Measurements from ENCODE around the gene UNC93A.
"Not testable (repeated sequence)": the region's sequence is repeated elsewhere in the genome, so short reads cannot be mapped to it uniquely, and the experiment has no call there.

The UNC93A gene

GRCh38 chr6:167290786-167291622, at the start of gene UNC93A:
Gene UNC93A (plus strand): TSS chr6:167291315. CDS start chr6:167291490, 175 bp downstream.
- no peak for DNase-seq

DNA sequence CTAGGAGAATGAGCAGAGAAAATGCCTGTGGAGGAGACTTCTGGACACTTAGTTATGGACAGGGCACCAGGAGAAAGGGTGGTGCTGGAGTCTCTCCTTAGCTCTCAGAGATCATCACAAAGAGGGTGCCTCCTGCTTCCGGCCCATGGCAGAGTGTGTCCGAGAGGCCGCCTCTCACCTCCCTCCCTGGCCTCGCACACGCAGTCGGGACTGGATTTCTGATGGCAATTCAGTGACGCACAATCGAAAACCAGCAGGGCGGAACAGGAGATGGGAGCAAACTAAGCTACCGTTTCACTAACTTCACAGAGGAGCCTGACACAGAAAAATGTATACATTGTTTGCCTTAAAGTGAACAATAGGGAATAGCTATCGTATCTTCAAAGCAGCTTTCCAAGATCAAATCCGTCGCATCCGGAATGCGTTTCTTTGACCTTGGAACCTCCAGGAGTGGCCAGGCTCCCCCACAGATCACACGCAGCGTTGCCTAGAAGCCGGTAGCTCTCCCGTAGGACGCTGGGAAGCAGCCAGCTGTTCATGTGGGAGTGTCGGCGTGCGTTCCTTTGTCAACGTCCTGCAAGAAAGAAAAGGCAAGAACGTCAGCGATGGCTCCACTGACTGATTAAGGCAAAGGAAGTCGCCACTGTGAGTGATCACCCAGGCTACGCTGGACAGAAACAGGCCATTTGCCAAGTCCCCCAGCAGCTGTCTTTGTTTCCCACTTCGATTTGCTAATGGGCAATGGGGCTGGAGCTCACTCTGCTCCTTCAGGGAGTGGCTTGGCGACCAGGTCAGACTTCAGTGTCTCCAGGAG, 49.6 kb upstream of the UNC93A start:
- not testable (repeated sequence) for DNase-seq

DNA sequence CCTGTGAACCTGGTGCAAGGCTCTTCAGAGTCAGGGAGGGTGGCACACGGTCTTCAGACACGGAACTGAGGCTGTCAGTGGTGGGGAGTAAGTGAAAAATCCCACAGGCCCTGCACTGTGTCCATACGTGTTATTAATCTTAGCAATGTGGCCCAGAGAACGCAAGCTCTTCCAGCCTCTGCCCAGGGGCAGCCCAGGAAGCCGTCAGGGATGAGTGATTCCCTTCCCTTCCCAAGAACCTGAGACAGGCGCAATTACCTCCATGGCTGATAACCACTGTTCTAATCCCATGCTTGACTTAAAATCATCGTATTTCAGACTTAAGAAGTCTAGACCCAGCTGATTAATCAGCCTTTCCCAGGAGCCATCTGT, 49.0 kb upstream of the UNC93A start:
- DNase-seq: not testable (repeated sequence)

DNA sequence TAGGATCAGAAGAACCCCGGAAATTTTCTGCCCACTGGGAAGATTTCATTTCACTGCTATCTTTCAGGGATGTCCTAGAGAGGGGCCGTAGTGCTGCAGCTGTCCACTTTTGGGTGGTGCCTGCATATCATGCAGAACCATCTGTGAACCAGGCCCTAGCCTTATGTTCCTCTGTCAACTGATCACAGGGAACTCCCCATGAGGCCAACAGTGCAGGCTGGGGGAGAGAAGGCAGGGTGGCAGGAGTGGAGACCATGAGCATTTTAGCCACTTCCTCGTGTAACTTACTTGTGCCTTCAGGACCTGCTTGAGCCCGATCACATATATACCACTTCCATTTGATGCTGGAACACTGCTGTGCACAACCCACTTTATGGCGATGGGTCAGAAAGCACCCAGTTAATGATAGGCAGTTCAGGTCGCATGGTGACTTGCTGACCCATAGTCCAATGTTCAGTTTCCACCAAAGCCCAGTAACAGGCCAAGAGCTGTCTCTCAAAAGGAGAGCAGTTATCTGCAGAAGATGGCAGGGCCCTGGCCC, 48.5 kb upstream of the UNC93A start:
- DNase-seq: not testable (repeated sequence)

DNA sequence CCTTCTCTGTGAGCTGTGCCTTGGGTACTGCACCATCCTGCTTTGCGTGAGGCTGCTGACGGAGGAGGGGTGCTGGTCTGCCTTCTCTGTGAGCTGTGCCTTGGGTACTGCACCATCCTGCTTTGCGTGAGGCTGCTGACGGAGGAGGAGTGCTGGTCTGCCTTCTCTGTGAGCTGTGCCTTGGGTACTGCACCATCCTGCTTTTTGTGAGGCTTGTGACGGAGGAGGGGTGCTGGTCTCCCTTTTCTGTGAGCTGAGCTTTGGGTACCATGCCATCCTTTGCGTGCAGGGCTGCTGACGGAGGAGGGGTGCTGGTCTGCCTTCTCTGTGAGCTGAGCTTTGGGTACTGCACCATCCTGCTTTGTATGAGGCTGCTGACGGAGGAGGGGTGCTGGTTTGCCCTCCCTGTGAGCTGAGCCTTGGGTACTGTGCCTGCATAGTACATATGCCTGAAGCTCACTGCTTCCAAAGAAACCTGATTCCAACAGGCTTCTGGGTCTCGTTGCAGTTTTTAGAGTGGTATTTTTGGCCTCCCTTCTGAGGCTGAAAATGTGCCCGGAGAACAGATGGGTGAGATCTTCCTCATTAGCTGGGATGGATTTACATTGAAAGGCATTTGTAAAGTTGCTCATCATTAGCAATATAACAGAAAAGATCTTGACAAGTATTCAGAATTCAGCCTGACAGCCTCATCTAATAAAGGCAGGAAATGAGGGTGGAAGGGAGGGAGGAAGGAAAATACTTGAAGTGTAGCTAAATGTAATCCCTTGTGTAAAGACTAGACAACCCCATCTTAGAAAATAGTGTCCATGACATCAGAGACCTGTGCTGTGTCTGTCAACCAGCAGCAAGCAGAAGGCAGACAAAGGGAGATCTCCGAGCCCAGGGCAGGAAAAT, 46.8 kb upstream of the UNC93A start:
- no peak for DNase-seq

GRCh38 chr6:167244991-167245390, 46.1 kb upstream of the UNC93A start:
- DNase-seq: no peak

DNA sequence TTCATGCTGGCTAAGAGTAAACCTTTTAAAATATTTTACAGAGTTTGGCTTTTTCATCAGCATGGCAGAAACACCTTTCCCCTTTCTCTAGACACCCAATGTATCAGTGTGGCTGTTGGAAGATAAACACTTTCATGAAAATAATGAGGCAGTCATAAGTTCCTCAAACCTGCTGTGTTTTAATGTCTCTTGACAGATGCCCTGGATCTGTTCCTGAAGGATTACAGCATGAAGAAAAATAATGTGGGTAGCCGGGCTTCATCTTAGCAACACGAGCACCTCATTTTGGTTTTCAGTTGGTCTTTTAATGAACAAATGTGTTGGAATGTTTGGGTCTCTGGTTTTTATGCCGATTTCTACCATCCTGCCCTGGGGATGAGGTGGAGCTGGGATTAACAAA, 45.5 kb upstream of the UNC93A start:
- DNase-seq: no peak

GRCh38 chr6:167247814-167248595, 43.1 kb upstream of the UNC93A start:
- DNase-seq: no peak

DNA sequence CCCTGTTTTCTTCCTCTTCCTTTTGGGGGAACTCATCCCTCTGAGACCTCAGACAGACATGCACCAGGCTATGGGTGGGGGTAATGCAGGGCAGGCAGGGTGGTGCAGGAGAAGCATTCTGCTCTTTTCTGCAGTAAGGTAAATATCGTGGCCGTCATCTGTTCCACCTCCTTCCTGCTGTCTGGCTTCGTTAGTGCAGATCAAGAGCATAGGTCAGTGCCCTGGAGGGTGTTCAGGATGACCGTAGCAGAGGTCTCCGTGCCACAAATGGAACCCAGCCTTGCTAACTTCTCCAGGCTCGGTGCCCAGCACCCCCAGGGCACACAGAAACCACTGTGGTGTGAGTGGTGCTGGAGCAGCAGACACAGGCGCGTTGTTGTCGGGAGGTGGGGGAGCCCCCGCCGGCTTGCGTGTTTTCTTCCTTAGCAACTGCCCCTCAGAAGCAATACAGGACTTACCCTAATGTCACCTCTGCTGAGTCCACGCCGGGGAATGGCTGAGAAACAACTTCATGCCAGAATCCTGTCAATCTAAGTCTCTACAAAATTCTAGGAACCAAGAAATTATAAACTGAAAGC, 42.1 kb upstream of the UNC93A start:
- DNase-seq: not testable (repeated sequence)

- DNase-seq: no peak
Measured at GRCh38 chr6:167252271-167252670, 38.8 kb upstream of the UNC93A start.

DNA sequence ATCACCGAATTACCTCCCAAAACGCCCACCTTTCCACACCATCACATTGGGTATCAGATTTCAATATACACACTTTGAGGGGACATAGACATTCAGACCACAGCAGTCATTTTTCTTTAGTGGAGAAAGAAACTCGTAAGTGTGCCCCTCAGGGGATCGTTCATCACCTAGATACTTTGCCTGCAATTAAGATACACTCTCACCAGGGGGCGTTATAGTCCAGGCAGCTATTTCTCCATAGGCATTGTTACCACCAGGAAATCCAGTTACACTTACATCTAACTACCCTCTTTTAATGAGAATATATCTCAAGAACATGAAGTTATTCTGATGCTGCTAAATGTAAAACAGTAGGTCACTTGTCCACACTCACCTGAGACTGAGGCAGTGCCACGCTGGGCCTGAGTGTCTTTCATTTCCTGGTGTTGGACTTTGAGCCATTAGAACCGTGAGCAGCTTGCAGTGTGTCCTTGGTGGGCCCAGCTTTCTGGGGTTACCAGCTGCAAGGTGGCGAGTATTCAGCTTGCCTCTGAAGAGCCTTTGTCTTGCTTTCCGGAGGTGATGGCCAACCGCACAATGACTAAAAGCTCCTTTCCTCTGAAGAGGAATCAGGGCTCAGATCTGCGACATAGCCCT, 35.1 kb upstream of the UNC93A start:
- DNase-seq: no peak

DNA sequence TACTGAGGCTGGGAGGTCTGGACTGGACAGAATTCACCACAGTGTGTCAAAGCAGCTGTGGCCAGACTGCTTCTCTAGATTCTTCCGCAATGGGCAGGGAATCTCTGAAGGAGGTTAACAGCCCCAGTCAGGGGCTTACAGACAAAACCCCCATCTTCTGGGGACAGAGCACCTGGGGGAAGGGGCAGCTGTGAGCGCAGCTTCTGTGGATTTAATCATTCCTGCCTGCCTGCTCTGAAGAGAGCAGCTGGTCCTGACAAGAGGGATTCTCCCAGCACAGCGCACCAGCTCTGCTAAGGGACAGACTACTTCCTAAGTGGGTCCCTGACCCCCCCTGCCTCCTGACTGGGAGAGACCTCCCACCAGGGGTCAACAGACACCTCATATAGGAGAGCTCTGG, 32.5 kb upstream of the UNC93A start:
- DNase-seq: no peak

GRCh38 chr6:167266057-167266829, 24.9 kb upstream of the UNC93A start:
- not testable (repeated sequence) for DNase-seq

DNA sequence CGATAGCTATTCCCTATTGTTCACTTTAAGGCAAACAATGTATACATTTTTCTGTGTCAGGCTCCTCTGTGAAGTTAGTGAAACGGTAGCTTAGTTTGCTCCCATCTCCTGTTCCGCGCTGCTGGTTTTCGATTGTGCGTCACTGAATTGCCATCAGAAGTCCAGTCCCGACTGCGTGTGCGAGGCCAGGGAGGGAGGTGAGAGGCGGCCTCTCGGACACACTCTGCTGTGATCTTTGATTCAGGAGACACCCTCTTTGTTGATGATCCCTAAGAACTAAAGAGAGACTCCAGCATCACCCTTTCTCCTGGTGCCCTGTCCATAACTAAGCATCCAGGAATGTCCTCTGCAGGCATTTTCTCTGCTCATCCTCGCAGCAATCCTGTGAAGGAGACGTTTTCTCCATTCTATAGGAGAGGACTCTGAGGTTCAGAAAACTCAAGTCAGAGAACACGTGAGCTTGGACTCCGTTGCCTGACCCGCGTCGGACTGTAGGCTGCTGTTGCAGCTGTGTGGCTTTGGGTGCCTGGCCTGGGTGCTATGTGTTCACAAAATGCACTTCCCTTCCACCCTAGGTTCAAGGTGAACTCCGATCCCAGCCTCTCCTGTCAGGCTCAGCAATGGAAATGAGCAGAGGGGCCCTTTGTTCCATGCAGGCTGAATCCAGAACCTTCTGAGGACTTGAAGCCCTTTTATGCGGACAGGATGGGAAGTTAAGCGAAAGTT, 24.1 kb upstream of the UNC93A start:
- no peak for DNase-seq

DNA sequence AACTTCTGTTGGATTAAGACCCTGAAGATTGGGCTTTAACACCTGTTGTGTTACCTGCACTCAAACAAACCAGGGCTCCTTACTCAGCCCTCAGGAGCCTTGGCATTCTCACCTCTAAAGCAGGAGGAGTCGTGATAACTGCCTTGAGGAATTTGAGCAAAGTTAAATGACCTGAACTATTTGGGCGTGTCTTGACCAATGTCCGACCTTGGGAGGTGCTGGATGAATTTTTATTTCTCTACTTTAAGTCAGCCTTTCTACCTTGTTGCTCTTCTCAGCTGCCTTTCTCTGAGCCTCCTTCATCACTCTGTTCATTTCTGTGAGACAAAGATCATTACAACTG, 23.6 kb upstream of the UNC93A start:
- not testable (repeated sequence) for DNase-seq

DNA sequence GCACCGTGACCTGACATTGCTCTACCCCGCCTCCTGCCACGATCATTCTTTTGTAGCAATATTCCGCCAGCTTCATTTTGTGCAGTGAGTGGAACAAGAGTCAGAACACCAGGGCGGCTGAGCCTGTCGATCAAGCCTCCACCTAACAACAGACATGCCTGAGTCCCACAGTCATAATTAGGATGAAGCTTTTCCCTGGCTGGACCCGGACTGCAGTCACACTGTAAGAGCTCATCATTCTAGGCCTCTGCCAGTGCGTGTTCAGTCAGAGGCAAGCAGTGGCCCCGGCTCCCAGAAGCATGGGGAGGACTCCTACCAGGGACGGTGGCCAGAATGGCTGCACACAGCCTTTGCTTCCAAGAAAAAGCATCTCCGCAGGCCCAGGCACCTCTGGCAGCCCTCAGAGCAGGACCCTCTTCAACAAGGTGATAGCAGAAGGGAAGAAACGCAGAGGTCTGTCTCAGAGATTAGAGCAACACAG, 23.2 kb upstream of the UNC93A start:
- DNase-seq: no peak

DNA sequence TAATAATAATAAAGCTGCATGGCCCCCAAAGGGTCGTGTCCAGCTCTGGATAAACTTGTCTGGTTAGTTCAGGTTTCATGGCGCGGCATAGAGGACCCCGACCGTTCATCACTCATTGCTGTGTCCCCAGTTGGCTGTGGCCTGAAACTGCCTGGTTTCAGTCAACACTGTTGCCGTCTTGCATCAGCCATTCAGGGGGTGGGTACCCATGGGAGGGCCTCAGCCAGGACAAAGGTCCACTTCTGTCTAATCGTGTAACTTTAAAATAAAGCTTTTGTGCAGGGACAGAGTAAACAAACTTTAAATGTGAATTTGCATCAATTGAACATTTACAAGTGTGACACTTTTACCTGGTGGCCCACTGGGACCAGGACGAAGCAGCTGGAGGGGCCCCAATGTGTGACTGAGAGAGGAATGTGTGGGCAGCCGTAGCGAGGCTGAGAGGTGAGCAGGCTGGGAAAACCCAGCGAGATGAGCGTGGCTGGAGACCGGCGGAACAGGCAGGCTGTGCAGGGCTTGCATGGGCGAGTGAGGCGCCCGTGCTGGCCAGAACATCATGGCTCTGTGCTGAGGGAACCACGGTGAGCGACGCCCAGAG, 22.3 kb upstream of the UNC93A start:
- DNase-seq: no peak

DNA sequence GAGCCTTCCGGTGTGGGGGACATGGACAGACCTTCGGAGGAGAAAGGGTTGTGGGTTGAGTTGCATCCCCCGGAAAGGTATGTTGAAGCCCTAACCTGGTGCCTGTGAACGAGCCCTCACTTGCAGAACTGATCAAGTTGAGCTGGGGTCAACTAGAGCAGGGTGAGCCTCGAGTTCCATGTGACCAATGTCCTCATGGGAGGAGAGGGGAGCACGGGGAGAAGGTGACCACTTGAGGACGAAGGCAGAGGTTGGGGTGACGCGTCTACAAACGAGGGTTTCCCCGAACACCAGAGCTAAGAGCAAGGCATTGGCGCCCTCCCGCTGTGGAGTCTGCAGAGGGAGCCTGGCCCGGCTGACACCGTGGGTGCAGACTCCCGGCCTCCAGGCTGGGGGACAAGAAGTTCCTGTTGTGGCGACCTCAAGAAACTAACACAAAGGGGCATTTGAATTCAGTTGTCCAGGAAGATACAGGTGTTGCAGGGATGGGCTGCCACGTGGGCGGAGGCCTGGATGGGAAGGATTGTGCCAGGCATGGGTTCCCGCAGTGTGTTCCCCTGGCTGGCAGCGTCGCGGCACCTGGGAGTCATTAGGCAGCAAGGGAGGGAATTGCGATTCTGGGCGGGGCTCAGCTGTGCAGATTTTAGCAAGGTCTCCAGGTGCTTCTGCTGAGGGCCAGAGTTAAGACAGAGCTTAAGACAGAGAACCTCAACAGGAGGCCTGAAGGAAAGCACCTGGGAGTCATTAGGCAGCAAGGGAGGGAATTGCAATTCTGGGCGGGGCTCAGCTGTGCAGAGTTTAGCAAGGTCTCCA, 20.4 kb upstream of the UNC93A start:
- no peak for DNase-seq

Data from NCI-H187 treated with DMSO at 0.1 percent for 48 hours (cell line).